Progenitor cell of endocrine pancreas (in vitro differentiated cells): ENCODE data around the gene PPFIA1. TPM values are rescaled to one million over a fixed set of nuclear protein-coding genes. Genes with fewer than 3 reads are reported as not detected.
A peak's percentile ranks its signal among the peaks of the same experiment; 100 is the strongest.
"Not testable (repeated sequence)": the region's sequence is repeated elsewhere in the genome, so short reads cannot be mapped to it uniquely, and the experiment has no call there.

Experiments used
- DNase-seq: peaks from one replicate; pipeline ENCODE4 v3.0.0; 2021; ENCODE audit warnings: low spot score; ENCODE audit not compliant: unreplicated experiment
- H3K27ac Mint-ChIP-seq: 2 replicates; pipeline ENCODE4 v1.8.0; 2021; ENCODE audit warnings: mild to moderate bottlenecking, moderate library complexity, mixed read lengths
- H3K27me3 Mint-ChIP-seq: 2 replicates; pipeline ENCODE4 v1.8.0; 2021; ENCODE audit warnings: mixed read lengths
- H3K36me3 Mint-ChIP-seq: 2 replicates; pipeline ENCODE4 v1.8.0; 2022; ENCODE audit warnings: mixed read lengths; ENCODE audit not compliant: insufficient read depth
- H3K4me1 Mint-ChIP-seq: 2 replicates; pipeline ENCODE4 v1.8.0; 2021; ENCODE audit warnings: low read depth, mixed read lengths
- H3K4me3 Mint-ChIP-seq: 2 replicates; pipeline ENCODE4 v1.8.0; 2021; ENCODE audit warnings: low read depth, mild to moderate bottlenecking, moderate library complexity, mixed read lengths
- H3K9me3 Mint-ChIP-seq: 2 replicates; pipeline ENCODE4 v1.8.0; 2021; ENCODE audit warnings: low read depth, mixed read lengths
- CTCF ChIP-seq: fragments of 200-600 bp; sonication (generic); IDR thresholded peaks from one replicate; pipeline ENCODE4 v1.5.0; 2021; ENCODE audit warnings: antibody characterized with exemption, mild to moderate bottlenecking; ENCODE audit not compliant: unreplicated experiment
- total RNA-seq: library from RNA; stranded (reverse); gene quantifications from 2 replicates; pipeline ENCODE4 v1.2.1, GENCODE V29; 2021

PPFIA1 gene
- total RNA-seq, 1 donor from 2014 or later, result 70.8 TPM

GRCh38 chr11:70328556-70328955 lies 58.1 kb downstream of the PPFIA1 start:
- TF ChIP-seq CTCF, result no peak
- Mint-ChIP-seq H3K9me3 (no peaks in the 10 kb centered on the region), H3K4me3 (no peak overlapping the region), H3K4me1 (peaks cover 4% of the 10 kb centered on the region), H3K36me3 (peaks cover 39% of the 10 kb centered on the region), H3K27ac (no peak overlapping the region), H3K27me3 (no peaks in the 10 kb centered on the region)
- no peak for DNase-seq

- not testable (repeated sequence) for H3K9me3 Mint-ChIP-seq, H3K4me3 Mint-ChIP-seq, H3K27ac Mint-ChIP-seq, H3K4me1 Mint-ChIP-seq, DNase-seq, H3K27me3 Mint-ChIP-seq
- peak; percentile 14 for TF ChIP-seq CTCF
- H3K36me3 Mint-ChIP-seq, result peaks cover 46% of the 10 kb centered on the region
These were observed 60.9 kb downstream of the PPFIA1 start for GRCh38 chr11:70331320-70331843.

GRCh38 chr11:70331901-70332300 lies 61.4 kb downstream of the PPFIA1 start:
- Mint-ChIP-seq H3K27me3 (no peaks in the 10 kb centered on the region), H3K4me1 (peaks cover 4% of the 10 kb centered on the region), H3K27ac (no peak overlapping the region), H3K4me3 (no peak overlapping the region), H3K9me3 (no peaks in the 10 kb centered on the region), H3K36me3 (peaks cover 44% of the 10 kb centered on the region)
- no peak for TF ChIP-seq CTCF
- no peak for DNase-seq

DNA sequence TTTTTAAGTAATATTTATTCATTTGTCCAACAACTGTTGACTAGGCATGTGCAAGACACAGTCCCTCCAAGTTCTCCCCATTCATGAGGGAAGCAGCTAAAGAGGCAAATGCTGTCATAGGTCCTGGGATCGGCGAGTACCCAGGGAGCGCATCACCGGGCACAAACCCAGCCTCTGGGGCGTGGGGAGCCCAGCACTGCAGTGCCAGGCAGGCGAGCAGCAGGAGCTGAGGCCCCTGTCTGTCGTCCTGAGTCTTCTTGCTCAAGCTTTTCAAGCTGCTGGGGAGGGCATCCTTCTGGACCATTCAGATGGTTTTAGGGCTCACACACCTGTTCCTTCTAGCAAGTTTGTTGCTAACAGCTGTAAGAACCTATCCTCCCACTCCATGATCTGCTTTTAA lies 62.1 kb downstream of the PPFIA1 start:
- H3K4me3 Mint-ChIP-seq, result no peak overlapping the region
- H3K9me3 Mint-ChIP-seq, result no peaks in the 10 kb centered on the region
- H3K27ac Mint-ChIP-seq, result no peak overlapping the region
- H3K36me3 Mint-ChIP-seq, result peaks cover 42% of the 10 kb centered on the region
- DNase-seq, result no peak
- TF ChIP-seq CTCF, result no peak
- peaks cover 4% of the 10 kb centered on the region for H3K4me1 Mint-ChIP-seq
- H3K27me3 Mint-ChIP-seq, result no peaks in the 10 kb centered on the region

- Mint-ChIP-seq H3K4me3 (no peak overlapping the region), H3K27me3 (no peaks in the 10 kb centered on the region), H3K9me3 (no peaks in the 10 kb centered on the region), H3K4me1 (peaks cover 4% of the 10 kb centered on the region), H3K36me3 (peaks cover 40% of the 10 kb centered on the region), H3K27ac (no peak overlapping the region)
- no peak for TF ChIP-seq CTCF
- DNase-seq, result no peak
These were observed 62.8 kb downstream of the PPFIA1 start for GRCh38 chr11:70333261-70333660.
